OCI-LY7 (cell line): Measurements from ENCODE around the gene UNC5B. TPM values are rescaled to one million over a fixed set of nuclear protein-coding genes. Genes with fewer than 3 reads are reported as not detected.

Experiments
- BruUV-seq: library from RNA; stranded (reverse); fragments of 400-500 nt; replicated peaks from 2 replicates; lab custom pipeline; 2021; lab: Mats Ljungman, UMichigan
- CTCF ChIA-PET: fragments of 300-600 bp; sonication (Branson Sonifier 250); formaldehyde crosslinking; loops from one replicate; lab custom pipeline; 2022; ENCODE audit warnings: antibody characterized with exemption; ENCODE audit not compliant: unreplicated experiment; lab: Charles Lee
- POLR2A ChIA-PET: fragments of 300-600 bp; sonication (Branson Sonifier 250); formaldehyde crosslinking; loops from one replicate; lab custom pipeline; 2022; ENCODE audit warnings: antibody characterized with exemption; lab: Charles Lee
- DNase-seq: peaks from one replicate; pipeline ENCODE4 v3.0.0-alpha.2; 2015; ENCODE audit warnings: low spot score
- H2AFZ ChIP-seq: fragments of 200-600 bp; sonication (generic), shearing (Covaris generic); 2 replicates; pipeline ENCODE4 v1.6.1; 2014; ENCODE audit warnings: mild to moderate bottlenecking, antibody characterized with exemption, low read length, moderate library complexity
- H3K27ac ChIP-seq: fragments of 200-600 bp; sonication (generic); 2 replicates; pipeline ENCODE4 v1.5.1; 2014; ENCODE audit warnings: mixed run types, low read depth, mild to moderate bottlenecking, moderate library complexity, low read length, inconsistent platforms; ENCODE audit not compliant: poor library complexity, severe bottlenecking
- H3K36me3 ChIP-seq: fragments of 200-600 bp; sonication (generic); 2 replicates; pipeline ENCODE4 v1.6.1; 2014; ENCODE audit warnings: mild to moderate bottlenecking, antibody characterized with exemption, low read length, moderate library complexity, mixed read lengths; ENCODE audit not compliant: insufficient read depth
- H3K4me1 ChIP-seq: fragments of 200-600 bp; sonication (generic); 2 replicates; pipeline ENCODE4 v1.5.1; 2014; ENCODE audit warnings: mild to moderate bottlenecking, low read length; ENCODE audit not compliant: insufficient read depth, poor library complexity, severe bottlenecking
- H3K4me2 ChIP-seq: fragments of 200-600 bp; sonication (generic); 2 replicates; pipeline ENCODE4 v1.6.1; 2014; ENCODE audit warnings: mild to moderate bottlenecking, low read length
- H3K4me3 ChIP-seq: fragments of 200-600 bp; sonication (generic); 2 replicates; pipeline ENCODE4 v1.5.1; 2014; ENCODE audit warnings: mild to moderate bottlenecking, low read depth, low read length; ENCODE audit not compliant: poor library complexity, severe bottlenecking
- H3K79me2 ChIP-seq: fragments of 200-600 bp; sonication (generic); 2 replicates; pipeline ENCODE4 v1.6.1; 2016; ENCODE audit warnings: low read depth, mild to moderate bottlenecking, low read length, moderate library complexity, mixed read lengths; ENCODE audit not compliant: insufficient read depth
- H3K9me2 ChIP-seq: fragments of 200-600 bp; sonication (generic); 2 replicates; pipeline ENCODE4 v1.6.1; 2016; ENCODE audit warnings: mild to moderate bottlenecking, low read length, mixed read lengths; ENCODE audit not compliant: insufficient read depth
- H3K9me3 ChIP-seq: fragments of 200-600 bp; sonication (generic); 2 replicates; pipeline ENCODE4 v1.6.1; 2014; ENCODE audit warnings: mild to moderate bottlenecking, mixed run types, low read length, mixed read lengths
- H4K20me1 ChIP-seq: fragments of 200-600 bp; sonication (generic); 2 replicates; pipeline ENCODE4 v1.6.1; 2014; ENCODE audit warnings: mild to moderate bottlenecking, antibody characterized with exemption, low read length, moderate library complexity, mixed read lengths; ENCODE audit not compliant: insufficient read depth
- CTCF ChIP-seq: fragments of 200-600 bp; sonication (generic); conservative IDR thresholded peaks from 2 replicates; pipeline ENCODE4 v1.5.1; 2014; ENCODE audit warnings: mild to moderate bottlenecking, antibody characterized with exemption, low read length, moderate library complexity, mixed read lengths
- EZH2phosphoT487 ChIP-seq: fragments of 200-600 bp; sonication (generic); IDR thresholded peaks from 2 replicates; pipeline ENCODE4 v1.6.1; 2018; ENCODE audit warnings: low read depth, borderline replicate concordance, mild to moderate bottlenecking, mixed run types, antibody characterized with exemption, low read length, moderate library complexity, mixed read lengths
- intact Hi-C: fragments of 100-400 bp; cut with micrococcal nuclease; formaldehyde crosslinking; loops from one replicate; pipeline ENCODE4 v1.10.0; 2022; ENCODE audit not compliant: unreplicated experiment
- total RNA-seq, 2 experiments: library from RNA; depleted of rRNA in 1 of 2; stranded (reverse); fragments of >200 nt in 1 of 2; shearing (Covaris generic) in 1 of 2; gene quantifications; 2 replicates each; pipeline ENCODE4 v1.2.3, GENCODE V29; 2014 to 2022

The UNC5B gene
- total RNA-seq, 2 experiments from 2014 or later: not detected

- no peaks in the 10 kb centered on the region for H3K79me2 ChIP-seq
- H3K4me1 ChIP-seq: peaks cover 20% of the 10 kb centered on the region
- H3K36me3 ChIP-seq: peaks cover 11% of the 10 kb centered on the region
- BruUV-seq: TSS peak; percentile 54
- H3K27ac ChIP-seq: no peak overlapping the region
- peak overlapping the region; percentile 82 for H2AFZ ChIP-seq
- intact Hi-C loops: loop anchor here (1.0 kb wide), 3 partner anchors 57 to 388 kb away; no protein-coding TSS in a partner anchor
- CTCF ChIA-PET: interaction anchor here (0.6 to 1.0 kb wide), 3 partner anchors 12 to 806 kb away, joined by 3 read pairs; no protein-coding TSS in a partner anchor
- no peak for TF ChIP-seq EZH2phosphoT487
- TF ChIP-seq CTCF: peak; percentile 39; the same call in 1 of the 2 replicates
- H3K4me3 ChIP-seq: peak overlapping the region; percentile 79
- no peaks in the 10 kb centered on the region for H3K9me3 ChIP-seq
- H3K4me2 ChIP-seq: peak overlapping the region; percentile 81
- POLR2A ChIA-PET: interaction anchor here (0.7 to 1.9 kb wide), 6 partner anchors 10 to 59 kb away, joined by 3 to 9 read pairs (median 4); no protein-coding TSS in a partner anchor
- DNase-seq: no peak
- no peaks in the 10 kb centered on the region for H4K20me1 ChIP-seq
- H3K9me2 ChIP-seq: no peaks in the 10 kb centered on the region
Measured at GRCh38 chr10:71319800-71320392, 107.5 kb downstream of the UNC5B start.

GRCh38 chr10:71320592-71320991 lies 108.2 kb downstream of the UNC5B start:
- no TSS peak for BruUV-seq
- no peak for DNase-seq
- peak overlapping the region; percentile 81 for H3K4me2 ChIP-seq
- H3K9me3 ChIP-seq: no peaks in the 10 kb centered on the region
- no peak overlapping the region for H2AFZ ChIP-seq
- H4K20me1 ChIP-seq: no peaks in the 10 kb centered on the region
- intact Hi-C loops: no loop called here
- H3K4me1 ChIP-seq: peaks cover 20% of the 10 kb centered on the region
- H3K27ac ChIP-seq: no peak overlapping the region
- H3K36me3 ChIP-seq: peaks cover 16% of the 10 kb centered on the region
- no peaks in the 10 kb centered on the region for H3K79me2 ChIP-seq
- ChIA-PET POLR2A (interaction anchor here (0.7 to 1.6 kb wide), 5 partner anchors 10 to 58 kb away, joined by 3 to 7 read pairs (median 4); no protein-coding TSS in a partner anchor), CTCF (interaction anchor here (0.6 to 1.0 kb wide), 2 partner anchors 10 to 62 kb away, joined by 3 to 4 read pairs; no protein-coding TSS in a partner anchor)
- no peak overlapping the region for H3K4me3 ChIP-seq
- TF ChIP-seq EZH2phosphoT487 (no peak), CTCF (no peak)
- H3K9me2 ChIP-seq: no peaks in the 10 kb centered on the region

DNA sequence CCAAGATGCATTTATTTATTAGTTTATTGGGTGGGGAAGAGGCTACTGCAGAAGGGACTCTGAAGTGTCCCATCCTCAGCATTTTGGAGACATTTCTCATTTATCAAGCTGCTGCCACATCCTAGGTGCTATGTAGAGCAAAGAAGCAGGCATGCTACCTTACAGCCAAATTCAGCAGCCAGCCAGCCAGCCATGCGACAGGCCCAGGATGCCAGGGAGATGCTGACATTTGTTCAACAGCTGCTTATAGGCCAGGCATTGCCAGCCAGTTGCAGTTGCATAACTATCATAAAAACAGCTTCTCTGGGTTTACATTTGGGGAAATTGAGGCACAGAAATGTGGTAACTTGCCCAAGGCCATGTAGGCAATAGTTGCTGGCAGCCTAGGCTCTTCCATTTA lies 109.0 kb downstream of the UNC5B start:
- Histone ChIP-seq H3K36me3 (peaks cover 16% of the 10 kb centered on the region), H3K9me3 (no peaks in the 10 kb centered on the region), H3K4me1 (peaks cover 17% of the 10 kb centered on the region), H3K9me2 (no peaks in the 10 kb centered on the region), H3K4me3 (no peak overlapping the region), H3K27ac (no peak overlapping the region), H3K4me2 (no peak overlapping the region), H2AFZ (no peak overlapping the region), H4K20me1 (no peaks in the 10 kb centered on the region), H3K79me2 (no peaks in the 10 kb centered on the region)
- no peak for DNase-seq
- POLR2A ChIA-PET: interaction anchor here (1.5 kb wide), 1 partner anchor 51 kb away, joined by 3 read pairs; no protein-coding TSS in a partner anchor
- BruUV-seq: no TSS peak
- no peak for TF ChIP-seq CTCF
- TF ChIP-seq EZH2phosphoT487: no peak
- intact Hi-C loops: no loop called here
- CTCF ChIA-PET: no interaction called here
